DOHH2 (cell line): ENCODE data around the gene DIP2C.

Source experiments
- CTCF ChIP-seq: fragments of 200-600 bp; sonication (generic); IDR thresholded peaks from one replicate; pipeline ENCODE4 v1.5.1; 2014; ENCODE audit warnings: antibody characterized with exemption, mild to moderate bottlenecking, low read depth, low read length; ENCODE audit not compliant: poor library complexity, severe bottlenecking
- EZH2phosphoT487 ChIP-seq: fragments of 200-600 bp; sonication (generic); IDR thresholded peaks from 2 replicates; pipeline ENCODE4 v1.6.1; 2017; ENCODE audit warnings: borderline replicate concordance, mild to moderate bottlenecking, antibody characterized with exemption, low read length, moderate library complexity, mixed read lengths

- TF ChIP-seq CTCF, result no peak
- no peak for TF ChIP-seq EZH2phosphoT487
These were observed 3.1 kb downstream of the DIP2C start for GRCh38 chr10:686155-686931.
